HEK293 (cell line): ENCODE results near the gene CNOT4.

Source experiments
- CTCF ChIA-PET: fragments of 350-600 bp; formaldehyde crosslinking; extraction: SDS; loops from one replicate; lab custom pipeline; 2021; ENCODE audit warnings: antibody characterized with exemption; lab: Yijun Ruan, JAX
- POLR2A ChIA-PET: fragments of 300-600 bp; formaldehyde crosslinking; extraction: SDS; loops from one replicate; lab custom pipeline; 2020; ENCODE audit warnings: antibody characterized with exemption, inconsistent platforms; lab: Yijun Ruan, JAX
- H3K27ac ChIP-seq: fragments of 200-500 bp; sonication (Bioruptor generic); 2 replicates; pipeline ENCODE4 v1.5.1; 2014; ENCODE audit warnings: low read depth, low read length, control low read depth, inconsistent platforms; ENCODE audit errors: extremely low read depth
- H3K36me3 ChIP-seq, 2 experiments: fragments of 200-500 bp in 1 of 2; sonication (Bioruptor generic) in 1 of 2; 1 replicate in 1 of 2; 2 replicates in 1 of 2; pipeline ENCODE4 v1.5.1; 2014 to 2017; ENCODE audit warnings: inconsistent platforms in 2 of 2, low read length in 2 of 2; ENCODE audit not compliant: control insufficient read depth in 2 of 2, insufficient read depth in 1 of 2
- H3K4me1 ChIP-seq: fragments of 200-500 bp; sonication (Bioruptor generic); 2 replicates; pipeline ENCODE4 v1.5.1; 2014; ENCODE audit warnings: mild to moderate bottlenecking, low read length, inconsistent platforms; ENCODE audit not compliant: control insufficient read depth, insufficient read depth
- H3K4me3 ChIP-seq: 2 replicates; pipeline ENCODE4 v1.5.1; 2011; ENCODE audit warnings: low read depth, mild to moderate bottlenecking, control low read depth, low read length, moderate library complexity
- H3K9me3 ChIP-seq: fragments of 200-500 bp; sonication (Bioruptor generic); 2 replicates; pipeline ENCODE4 v1.5.1; 2014; ENCODE audit warnings: low read depth, low read length, inconsistent platforms; ENCODE audit not compliant: control insufficient read depth, insufficient read depth
- BCL11B ChIP-seq: fragments of 450-650 bp; formaldehyde crosslinking; IDR thresholded peaks from 2 replicates; pipeline ENCODE4 v1.5.1; 2016; ENCODE audit warnings: low read depth, missing biosample characterization, missing genetic modification characterization
- GFI1B ChIP-seq: fragments of 450-650 bp; formaldehyde crosslinking; IDR thresholded peaks from 2 replicates; pipeline ENCODE4 v1.5.1; 2016; ENCODE audit warnings: missing biosample characterization, missing genetic modification characterization
- GLI2 ChIP-seq: fragments of 450-650 bp; formaldehyde crosslinking; IDR thresholded peaks from 2 replicates; pipeline ENCODE4; 2017; ENCODE audit warnings: missing biosample characterization, missing genetic modification characterization, low read depth, borderline replicate concordance
- MZF1 ChIP-seq: fragments of 450-650 bp; formaldehyde crosslinking; IDR thresholded peaks from 2 replicates; pipeline ENCODE4 v1.5.1; 2017; ENCODE audit warnings: missing biosample characterization, missing genetic modification characterization, borderline replicate concordance
- PRDM1 ChIP-seq: fragments of 450-650 bp; formaldehyde crosslinking; IDR thresholded peaks from 2 replicates; pipeline ENCODE4; 2016; ENCODE audit warnings: missing biosample characterization, missing genetic modification characterization
- ZBTB17 ChIP-seq: fragments of 450-650 bp; formaldehyde crosslinking; IDR thresholded peaks from 2 replicates; pipeline ENCODE4 v1.5.1; 2016; ENCODE audit warnings: missing biosample characterization, missing genetic modification characterization
- ZBTB48 ChIP-seq: fragments of 450-650 bp; formaldehyde crosslinking; IDR thresholded peaks from 2 replicates; pipeline ENCODE4 v1.5.1; 2016; ENCODE audit warnings: missing biosample characterization, missing genetic modification characterization
- ZNF202 ChIP-seq: fragments of 450-650 bp; formaldehyde crosslinking; IDR thresholded peaks from 2 replicates; pipeline ENCODE4 v1.5.1; 2016; ENCODE audit warnings: missing biosample characterization, missing genetic modification characterization, borderline replicate concordance
- ZNF214 ChIP-seq: fragments of 450-650 bp; formaldehyde crosslinking; IDR thresholded peaks from 2 replicates; pipeline ENCODE4 v1.5.1; 2017; ENCODE audit warnings: missing biosample characterization, mild to moderate bottlenecking, missing genetic modification characterization, borderline replicate concordance
- ZNF423 ChIP-seq: fragments of 450-650 bp; formaldehyde crosslinking; IDR thresholded peaks from 2 replicates; pipeline ENCODE4 v1.5.1; 2016; ENCODE audit warnings: missing biosample characterization, missing genetic modification characterization
- ZNF426 ChIP-seq: fragments of 450-650 bp; formaldehyde crosslinking; IDR thresholded peaks from 2 replicates; pipeline ENCODE4 v1.5.1; 2017; ENCODE audit warnings: missing biosample characterization, missing genetic modification characterization, mild to moderate bottlenecking, inconsistent platforms, moderate library complexity
- ZNF473 ChIP-seq: fragments of 450-650 bp; formaldehyde crosslinking; IDR thresholded peaks from 2 replicates; pipeline ENCODE4 v1.5.1; 2017; ENCODE audit warnings: missing biosample characterization, missing genetic modification characterization
- ZNF501 ChIP-seq: fragments of 450-650 bp; formaldehyde crosslinking; IDR thresholded peaks from 2 replicates; pipeline ENCODE4 v1.5.1; 2016; ENCODE audit warnings: missing biosample characterization, missing genetic modification characterization
- ZNF529 ChIP-seq: fragments of 450-650 bp; formaldehyde crosslinking; IDR thresholded peaks from 2 replicates; pipeline ENCODE4 v1.5.1; 2017; ENCODE audit warnings: missing genetic modification characterization, missing biosample characterization; ENCODE audit not compliant: insufficient replicate concordance
- ZNF555 ChIP-seq: fragments of 450-650 bp; formaldehyde crosslinking; conservative IDR thresholded peaks from 2 replicates; pipeline ENCODE4 v1.5.1; 2017; ENCODE audit warnings: missing biosample characterization, mild to moderate bottlenecking, missing genetic modification characterization, inconsistent platforms
- ZSCAN30 ChIP-seq: fragments of 450-650 bp; IDR thresholded peaks from 2 replicates; pipeline ENCODE4 v1.5.1; 2018; ENCODE audit warnings: missing biosample characterization, mild to moderate bottlenecking, missing genetic modification characterization, moderate library complexity
- TF ChIP-seq, protein P1 (sequence below): fragments of 450-650 bp; formaldehyde crosslinking; IDR thresholded peaks from 2 replicates; pipeline ENCODE4 v1.5.1; 2016; ENCODE audit warnings: missing biosample characterization, missing genetic modification characterization
- TF ChIP-seq, protein P2 (sequence below): fragments of 450-650 bp; formaldehyde crosslinking; IDR thresholded peaks from 2 replicates; pipeline ENCODE4 v1.5.1; 2016; ENCODE audit warnings: missing biosample characterization, missing genetic modification characterization

Gene CNOT4

DNA sequence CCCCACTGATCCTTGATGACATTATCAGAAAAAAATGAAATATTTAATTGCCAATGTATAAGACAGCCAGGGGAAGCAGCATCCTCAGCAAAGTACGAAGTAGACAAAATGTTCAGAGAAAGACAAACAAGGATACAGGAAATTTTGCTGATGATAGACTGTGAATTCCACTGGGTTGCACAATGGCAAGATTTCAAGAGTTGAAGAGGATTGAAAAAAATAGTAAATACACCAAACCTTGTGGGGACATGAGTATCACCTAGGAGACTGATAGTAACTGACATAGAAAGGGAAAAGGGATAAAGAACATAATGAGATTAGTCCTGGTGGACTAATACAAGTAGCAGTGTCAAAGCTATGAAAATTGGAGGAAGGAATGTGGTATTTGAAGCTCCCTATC lies 16.5 kb downstream of the CNOT4 start:
- H3K4me1 ChIP-seq: peaks cover 2% of the 10 kb centered on the region; the same call in 1 of the 2 replicates
- no peak overlapping the region for H3K4me3 ChIP-seq
- no peaks in the 10 kb centered on the region for H3K36me3 ChIP-seq
- TF ChIP-seq, protein P1, sequence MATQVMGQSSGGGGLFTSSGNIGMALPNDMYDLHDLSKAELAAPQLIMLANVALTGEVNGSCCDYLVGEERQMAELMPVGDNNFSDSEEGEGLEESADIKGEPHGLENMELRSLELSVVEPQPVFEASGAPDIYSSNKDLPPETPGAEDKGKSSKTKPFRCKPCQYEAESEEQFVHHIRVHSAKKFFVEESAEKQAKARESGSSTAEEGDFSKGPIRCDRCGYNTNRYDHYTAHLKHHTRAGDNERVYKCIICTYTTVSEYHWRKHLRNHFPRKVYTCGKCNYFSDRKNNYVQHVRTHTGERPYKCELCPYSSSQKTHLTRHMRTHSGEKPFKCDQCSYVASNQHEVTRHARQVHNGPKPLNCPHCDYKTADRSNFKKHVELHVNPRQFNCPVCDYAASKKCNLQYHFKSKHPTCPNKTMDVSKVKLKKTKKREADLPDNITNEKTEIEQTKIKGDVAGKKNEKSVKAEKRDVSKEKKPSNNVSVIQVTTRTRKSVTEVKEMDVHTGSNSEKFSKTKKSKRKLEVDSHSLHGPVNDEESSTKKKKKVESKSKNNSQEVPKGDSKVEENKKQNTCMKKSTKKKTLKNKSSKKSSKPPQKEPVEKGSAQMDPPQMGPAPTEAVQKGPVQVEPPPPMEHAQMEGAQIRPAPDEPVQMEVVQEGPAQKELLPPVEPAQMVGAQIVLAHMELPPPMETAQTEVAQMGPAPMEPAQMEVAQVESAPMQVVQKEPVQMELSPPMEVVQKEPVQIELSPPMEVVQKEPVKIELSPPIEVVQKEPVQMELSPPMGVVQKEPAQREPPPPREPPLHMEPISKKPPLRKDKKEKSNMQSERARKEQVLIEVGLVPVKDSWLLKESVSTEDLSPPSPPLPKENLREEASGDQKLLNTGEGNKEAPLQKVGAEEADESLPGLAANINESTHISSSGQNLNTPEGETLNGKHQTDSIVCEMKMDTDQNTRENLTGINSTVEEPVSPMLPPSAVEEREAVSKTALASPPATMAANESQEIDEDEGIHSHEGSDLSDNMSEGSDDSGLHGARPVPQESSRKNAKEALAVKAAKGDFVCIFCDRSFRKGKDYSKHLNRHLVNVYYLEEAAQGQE (tag by site-specific recombination): no peak
- TF ChIP-seq ZNF473 (tag by site-specific recombination) (no peak), ZNF529 (tag by site-specific recombination) (no peak), ZNF426 (no peak), ZNF202 (no peak), ZNF555 (no peak), ZNF214 (no peak), BCL11B (no peak), ZBTB48 (tag by site-specific recombination) (no peak), GLI2 (no peak), PRDM1 (tag by site-specific recombination) (no peak), ZNF423 (tag by site-specific recombination) (no peak), MZF1 (no peak), ZBTB17 (no peak)
- no peaks in the 10 kb centered on the region for H3K9me3 ChIP-seq
- POLR2A ChIA-PET: no interaction called here
- H3K27ac ChIP-seq: no peak overlapping the region
- CTCF ChIA-PET: interaction anchor here (0.6 kb wide), 1 partner anchor 158 kb away, joined by 3 read pairs; no protein-coding TSS in a partner anchor

DNA sequence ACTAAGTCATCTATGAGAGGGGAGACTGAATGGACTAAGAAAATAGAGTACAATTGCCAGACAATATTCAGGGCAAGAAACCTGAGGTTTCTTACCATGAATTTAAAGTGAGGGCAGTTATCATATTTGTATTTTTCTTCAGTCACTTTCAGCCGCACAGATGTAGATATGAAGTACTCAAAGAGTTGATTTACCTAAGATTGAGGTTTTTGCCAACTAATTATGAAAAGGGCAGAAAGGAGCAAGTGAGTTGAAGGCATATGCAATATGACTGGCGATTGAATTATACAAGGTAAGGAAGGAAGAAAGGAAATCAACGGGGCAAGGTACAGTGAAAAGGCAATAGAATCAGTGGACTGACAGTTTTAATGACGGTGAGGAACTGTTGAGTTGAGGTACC lies 17.8 kb downstream of the CNOT4 start:
- POLR2A ChIA-PET: no interaction called here
- CTCF ChIA-PET: interaction anchor here (0.7 kb wide), 1 partner anchor 56 kb away, joined by 4 read pairs; no protein-coding TSS in a partner anchor

DNA sequence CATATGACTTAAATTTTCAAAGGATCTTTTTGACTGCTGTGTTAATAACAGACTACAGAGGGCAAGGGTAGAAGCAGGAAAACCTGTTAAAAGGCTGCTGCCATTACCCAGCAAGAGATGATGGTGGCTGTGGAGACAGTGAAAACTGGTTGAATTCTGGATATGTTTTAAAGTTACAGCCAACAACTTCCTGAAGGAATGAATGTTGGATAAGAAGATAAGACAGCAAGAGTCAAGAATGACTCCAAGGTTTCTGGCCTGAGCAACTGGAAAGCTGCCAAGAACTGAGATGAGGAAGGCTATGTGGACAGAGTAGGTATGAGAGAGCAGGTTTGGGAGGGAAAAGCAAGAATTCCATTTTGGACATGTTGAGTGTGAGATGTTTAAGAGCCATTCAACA lies 19.1 kb downstream of the CNOT4 start:
- Histone ChIP-seq H3K9me3 (no peaks in the 10 kb centered on the region), H3K27ac (no peak overlapping the region), H3K36me3 (no peaks in the 10 kb centered on the region), H3K4me1 (peaks cover 2% of the 10 kb centered on the region; the same call in 1 of the 2 replicates), H3K4me3 (no peak overlapping the region)
- POLR2A ChIA-PET: no interaction called here
- TF ChIP-seq, protein P2, sequence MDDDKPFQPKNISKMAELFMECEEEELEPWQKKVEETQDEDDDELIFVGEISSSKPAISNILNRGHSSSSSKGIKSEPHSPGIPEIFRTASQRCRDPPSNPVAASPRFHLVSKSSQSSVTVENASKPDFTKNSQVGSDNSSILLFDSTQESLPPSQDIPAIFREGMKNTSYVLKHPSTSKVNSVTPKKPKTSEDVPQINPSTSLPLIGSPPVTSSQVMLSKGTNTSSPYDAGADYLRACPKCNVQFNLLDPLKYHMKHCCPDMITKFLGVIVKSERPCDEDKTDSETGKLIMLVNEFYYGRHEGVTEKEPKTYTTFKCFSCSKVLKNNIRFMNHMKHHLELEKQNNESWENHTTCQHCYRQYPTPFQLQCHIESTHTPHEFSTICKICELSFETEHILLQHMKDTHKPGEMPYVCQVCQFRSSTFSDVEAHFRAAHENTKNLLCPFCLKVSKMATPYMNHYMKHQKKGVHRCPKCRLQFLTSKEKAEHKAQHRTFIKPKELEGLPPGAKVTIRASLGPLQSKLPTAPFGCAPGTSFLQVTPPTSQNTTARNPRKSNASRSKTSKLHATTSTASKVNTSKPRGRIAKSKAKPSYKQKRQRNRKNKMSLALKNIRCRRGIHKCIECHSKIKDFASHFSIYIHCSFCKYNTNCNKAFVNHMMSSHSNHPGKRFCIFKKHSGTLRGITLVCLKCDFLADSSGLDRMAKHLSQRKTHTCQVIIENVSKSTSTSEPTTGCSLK (tag by site-specific recombination): no peak
- CTCF ChIA-PET: no interaction called here

More for the DNA sequence above, 17.8 kb downstream of the CNOT4 start:
- no peak overlapping the region for H3K27ac ChIP-seq
- no peaks in the 10 kb centered on the region for H3K36me3 ChIP-seq
- TF ChIP-seq ZSCAN30 (tag by site-specific recombination) (no peak), ZNF501 (tag by site-specific recombination) (no peak), GFI1B (tag by site-specific recombination) (no peak)
- peaks cover 2% of the 10 kb centered on the region; the same call in 1 of the 2 replicates for H3K4me1 ChIP-seq
- H3K4me3 ChIP-seq: no peak overlapping the region
- H3K9me3 ChIP-seq: no peaks in the 10 kb centered on the region
